Suprapubic skin (tissue), 4 donors: Measurements from ENCODE around the gene SIDT1. TPM values are rescaled to one million over a fixed set of nuclear protein-coding genes. Genes with fewer than 3 reads are reported as not detected.

Source experiments
- DNase-seq, 2 donors: peaks; one replicate each; pipeline ENCODE4 v3.0.0-alpha.2; 2019; ENCODE audit warnings: low spot score in 2 of 2
- H3K27ac ChIP-seq: fragments of 200-600 bp; sonication (generic); one replicate; pipeline ENCODE4 v1.5.1; 2019
- H3K27me3 ChIP-seq: fragments of 200-600 bp; sonication (generic); one replicate; pipeline ENCODE4 v1.5.1; 2019
- H3K36me3 ChIP-seq: fragments of 200-600 bp; sonication (generic); one replicate; pipeline ENCODE4 v1.5.1; 2019
- H3K4me1 ChIP-seq: fragments of 200-600 bp; sonication (generic); one replicate; pipeline ENCODE4 v1.5.1; 2019
- H3K4me3 ChIP-seq: fragments of 200-600 bp; sonication (generic); one replicate; pipeline ENCODE4 v1.5.1; 2019; ENCODE audit warnings: mild to moderate bottlenecking
- H3K9me3 ChIP-seq: fragments of 200-600 bp; sonication (generic); one replicate; pipeline ENCODE4 v1.5.1; 2019
- EP300 ChIP-seq: sonication (generic); formaldehyde crosslinking; IDR thresholded peaks from one replicate; pipeline ENCODE4 v1.6.1; 2017; ENCODE audit warnings: antibody characterized with exemption
- POLR2A ChIP-seq, 2 donors: fragments of 450-650 bp; IDR thresholded peaks; one replicate each; pipeline ENCODE4 v1.6.1; 2017; ENCODE audit warnings: antibody characterized with exemption in 2 of 2, mild to moderate bottlenecking in 2 of 2, moderate library complexity in 2 of 2
- POLR2AphosphoS5 ChIP-seq, 3 donors: sonication (generic); formaldehyde crosslinking; IDR thresholded peaks; one replicate each; pipeline ENCODE4 v1.6.1; 2017; ENCODE audit warnings: antibody characterized with exemption in 3 of 3
- WGBS: methylation state at CpG from one replicate; pipeline ENCODE4 v1.1.5; 2018; 5-methylcytosine and 5-hydroxymethylcytosine counted together
- total RNA-seq, 4 donors: library from RNA; depleted of rRNA; stranded (reverse); fragments of >200 nt; gene quantifications; one replicate each; pipeline ENCODE4 v1.1.0, GENCODE V29; 2016
- TF ChIP-seq, protein P1 (sequence below), 2 donors: fragments of 200-600 bp in 1 of 2; fragments of 450-650 bp in 1 of 2; sonication (generic) in 1 of 2; IDR thresholded peaks; one replicate each; pipeline ENCODE4 v1.5.1; 2016 to 2019; ENCODE audit warnings: antibody characterized with exemption in 2 of 2, mild to moderate bottlenecking in 1 of 2, moderate library complexity in 1 of 2

Gene SIDT1
- total RNA-seq, 4 donors from 2014 or later, result 0.34 to 11.4 (median 2.2) TPM

DNA sequence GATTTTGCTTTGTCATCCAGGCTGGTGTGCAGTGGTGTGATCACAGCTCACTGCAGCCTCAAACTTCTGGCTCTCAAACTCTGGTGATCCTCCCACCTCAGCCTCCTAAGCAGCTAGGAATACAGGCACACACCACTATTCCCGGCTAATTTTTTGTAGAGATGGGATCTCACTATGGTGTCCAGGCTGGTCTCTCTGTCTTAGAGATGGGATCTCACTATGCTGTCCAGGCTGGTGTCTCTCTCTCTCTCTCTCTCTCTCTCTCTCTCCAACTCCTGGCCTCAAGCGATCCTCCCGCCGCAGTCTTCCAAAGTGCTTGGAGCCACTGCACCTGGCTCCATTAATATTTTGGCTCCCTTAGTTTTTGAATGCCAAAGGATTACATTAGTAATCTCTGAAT, 146.4 kb downstream of the SIDT1 start:
- H3K27me3 ChIP-seq, result no peaks in the 10 kb centered on the region
- TF ChIP-seq POLR2A (IDR thresholded peaks at IDR 0.05), result no peak
- no peak for TF ChIP-seq EP300
- no peak for TF ChIP-seq POLR2AphosphoS5 (IDR thresholded peaks at IDR 0.05)
- TF ChIP-seq, protein P1, sequence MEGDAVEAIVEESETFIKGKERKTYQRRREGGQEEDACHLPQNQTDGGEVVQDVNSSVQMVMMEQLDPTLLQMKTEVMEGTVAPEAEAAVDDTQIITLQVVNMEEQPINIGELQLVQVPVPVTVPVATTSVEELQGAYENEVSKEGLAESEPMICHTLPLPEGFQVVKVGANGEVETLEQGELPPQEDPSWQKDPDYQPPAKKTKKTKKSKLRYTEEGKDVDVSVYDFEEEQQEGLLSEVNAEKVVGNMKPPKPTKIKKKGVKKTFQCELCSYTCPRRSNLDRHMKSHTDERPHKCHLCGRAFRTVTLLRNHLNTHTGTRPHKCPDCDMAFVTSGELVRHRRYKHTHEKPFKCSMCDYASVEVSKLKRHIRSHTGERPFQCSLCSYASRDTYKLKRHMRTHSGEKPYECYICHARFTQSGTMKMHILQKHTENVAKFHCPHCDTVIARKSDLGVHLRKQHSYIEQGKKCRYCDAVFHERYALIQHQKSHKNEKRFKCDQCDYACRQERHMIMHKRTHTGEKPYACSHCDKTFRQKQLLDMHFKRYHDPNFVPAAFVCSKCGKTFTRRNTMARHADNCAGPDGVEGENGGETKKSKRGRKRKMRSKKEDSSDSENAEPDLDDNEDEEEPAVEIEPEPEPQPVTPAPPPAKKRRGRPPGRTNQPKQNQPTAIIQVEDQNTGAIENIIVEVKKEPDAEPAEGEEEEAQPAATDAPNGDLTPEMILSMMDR (IDR thresholded peaks at IDR 0.05), result no peak
- 97% methylated on average over 4 of the region's 4 CpGs for WGBS
- no peak overlapping the region for H3K4me3 ChIP-seq
- no peaks in the 10 kb centered on the region for H3K4me1 ChIP-seq
- DNase-seq, result no peak
- peaks cover 25% of the 10 kb centered on the region for H3K36me3 ChIP-seq
- H3K9me3 ChIP-seq, result no peaks in the 10 kb centered on the region
- H3K27ac ChIP-seq, result no peak overlapping the region

Other genes with a start within 250 kb of the SIDT1 start
- 10 to 100 TPM in 2 of 4 donors, 1 to 10 TPM in 2; 3.9 to 17.2 (median 9.5) TPM for gene CFAP44, start 91.1 kb upstream of the SIDT1 start, total RNA-seq
- 10 to 100 TPM in 3 of 4 donors, 1 to 10 TPM in 1; 6.5 to 36.5 (median 12.9) TPM for gene SPICE1, start 17.4 kb upstream of the SIDT1 start, total RNA-seq
- 10 to 100 TPM; 20.6 to 34.6 (median 28.2) TPM for gene USF3, start 164.1 kb downstream of the SIDT1 start, total RNA-seq
- gene NAA50, start 213.7 kb downstream of the SIDT1 start, total RNA-seq, result 100 to 1,000 TPM in 3 of 4 donors, 10 to 100 TPM in 1; 87.3 to 184 (median 128) TPM
- 10 to 100 TPM; 43.5 to 63.5 (median 58.7) TPM for gene ATP6V1A, start 214.5 kb downstream of the SIDT1 start, total RNA-seq